Tibial nerve (tissue), 4 donors: ENCODE data around the gene LAMC3.

ENCODE experiments used
- EP300 ChIP-seq, 2 donors: sonication (generic); formaldehyde crosslinking; IDR thresholded peaks; one replicate each; pipeline ENCODE4 v1.6.1; 2017; ENCODE audit warnings: antibody characterized with exemption in 2 of 2, mild to moderate bottlenecking in 1 of 2
- POLR2A ChIP-seq, 2 donors: fragments of 450-650 bp; IDR thresholded peaks; one replicate each; pipeline ENCODE4 v1.6.1; 2017; ENCODE audit warnings: antibody characterized with exemption in 2 of 2, mild to moderate bottlenecking in 2 of 2, moderate library complexity in 2 of 2
- TF ChIP-seq, protein P1 (sequence below), 5 experiments: fragments of 200-600 bp in 3 of 5; fragments of 450-650 bp in 2 of 5; sonication (generic) in 3 of 5; IDR thresholded peaks; one replicate each; pipeline ENCODE4 v1.5.1; 2016 to 2019; ENCODE audit warnings: antibody characterized with exemption in 5 of 5, mild to moderate bottlenecking in 3 of 5, moderate library complexity in 2 of 5

DNA sequence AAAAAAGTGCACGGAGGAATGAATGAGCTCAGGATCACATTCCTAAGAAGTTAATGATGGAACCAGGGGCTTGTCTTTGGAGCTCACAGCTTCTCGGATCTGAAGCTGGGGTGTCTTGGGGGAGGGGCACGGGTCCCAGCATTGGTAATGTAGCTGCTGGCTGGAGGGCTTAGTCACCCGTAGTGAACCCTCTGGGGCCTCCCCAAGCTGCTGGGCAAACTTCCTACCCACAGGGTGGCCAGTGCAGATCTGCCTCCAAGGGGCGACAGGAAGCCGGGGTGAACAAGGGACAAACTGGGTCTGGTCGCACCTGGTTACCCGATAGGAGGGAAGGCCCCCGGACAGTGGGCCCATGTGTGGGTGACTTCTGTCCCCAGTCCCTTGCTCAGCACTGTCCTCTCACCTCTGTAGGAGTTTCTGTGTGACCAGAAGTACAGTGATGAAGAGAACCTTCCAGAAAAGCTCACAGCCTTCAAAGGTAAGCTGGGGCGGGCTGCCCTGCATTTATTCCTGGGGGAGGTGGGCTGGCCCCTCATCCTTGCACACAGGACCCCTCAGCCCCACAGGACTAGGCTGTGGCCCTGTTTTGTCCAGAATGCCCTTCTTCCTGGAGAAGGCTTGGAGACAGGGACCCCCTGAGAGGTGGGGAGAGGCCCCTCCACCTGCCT lies 102.3 kb downstream of the LAMC3 start:
- TF ChIP-seq, protein P1, sequence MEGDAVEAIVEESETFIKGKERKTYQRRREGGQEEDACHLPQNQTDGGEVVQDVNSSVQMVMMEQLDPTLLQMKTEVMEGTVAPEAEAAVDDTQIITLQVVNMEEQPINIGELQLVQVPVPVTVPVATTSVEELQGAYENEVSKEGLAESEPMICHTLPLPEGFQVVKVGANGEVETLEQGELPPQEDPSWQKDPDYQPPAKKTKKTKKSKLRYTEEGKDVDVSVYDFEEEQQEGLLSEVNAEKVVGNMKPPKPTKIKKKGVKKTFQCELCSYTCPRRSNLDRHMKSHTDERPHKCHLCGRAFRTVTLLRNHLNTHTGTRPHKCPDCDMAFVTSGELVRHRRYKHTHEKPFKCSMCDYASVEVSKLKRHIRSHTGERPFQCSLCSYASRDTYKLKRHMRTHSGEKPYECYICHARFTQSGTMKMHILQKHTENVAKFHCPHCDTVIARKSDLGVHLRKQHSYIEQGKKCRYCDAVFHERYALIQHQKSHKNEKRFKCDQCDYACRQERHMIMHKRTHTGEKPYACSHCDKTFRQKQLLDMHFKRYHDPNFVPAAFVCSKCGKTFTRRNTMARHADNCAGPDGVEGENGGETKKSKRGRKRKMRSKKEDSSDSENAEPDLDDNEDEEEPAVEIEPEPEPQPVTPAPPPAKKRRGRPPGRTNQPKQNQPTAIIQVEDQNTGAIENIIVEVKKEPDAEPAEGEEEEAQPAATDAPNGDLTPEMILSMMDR (IDR thresholded peaks at IDR 0.05): no peak
- TF ChIP-seq POLR2A (IDR thresholded peaks at IDR 0.05) (no peak), EP300 (IDR thresholded peaks at IDR 0.05) (no peak)
